HG03039 (cell line): ENCODE data around the gene FAM234A.
"Not testable (repeated sequence)": the region's sequence is repeated elsewhere in the genome, so short reads cannot be mapped to it uniquely, and the experiment has no call there.

Source experiments
- ATAC-seq: cut with Tn5 transposase; IDR thresholded peaks from one replicate; pipeline ENCODE4 v1.9.1; 2021; ENCODE audit warnings: mild to moderate bottlenecking, moderate library complexity; ENCODE audit not compliant: unreplicated experiment

The FAM234A gene

GRCh38 chr16:229731-230281, 4.8 kb upstream of the FAM234A start:
- no peak for ATAC-seq

DNA sequence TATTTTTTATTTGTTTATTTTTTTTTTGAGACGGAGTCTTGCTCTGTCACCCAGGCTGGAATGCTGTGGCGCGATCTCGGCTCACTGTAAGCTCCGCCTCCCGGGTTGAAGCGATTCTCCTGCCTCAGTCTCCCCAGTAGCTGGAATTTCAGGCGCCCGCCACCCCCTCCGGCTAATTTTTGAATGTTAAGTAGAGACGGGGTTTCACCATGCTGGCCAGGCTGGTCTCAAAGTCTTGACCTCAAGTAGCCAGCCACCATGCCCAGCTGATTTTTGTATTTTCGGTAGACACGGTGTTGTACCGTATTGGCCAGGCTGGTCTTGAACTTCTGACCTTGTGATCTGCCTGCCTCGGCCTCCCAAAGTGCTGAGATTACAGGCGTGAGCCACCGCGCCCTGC, 4.3 kb upstream of the FAM234A start:
- not testable (repeated sequence) for ATAC-seq

- no peak for ATAC-seq
Observed at GRCh38 chr16:230949-231348, 3.7 kb upstream of the FAM234A start.

DNA sequence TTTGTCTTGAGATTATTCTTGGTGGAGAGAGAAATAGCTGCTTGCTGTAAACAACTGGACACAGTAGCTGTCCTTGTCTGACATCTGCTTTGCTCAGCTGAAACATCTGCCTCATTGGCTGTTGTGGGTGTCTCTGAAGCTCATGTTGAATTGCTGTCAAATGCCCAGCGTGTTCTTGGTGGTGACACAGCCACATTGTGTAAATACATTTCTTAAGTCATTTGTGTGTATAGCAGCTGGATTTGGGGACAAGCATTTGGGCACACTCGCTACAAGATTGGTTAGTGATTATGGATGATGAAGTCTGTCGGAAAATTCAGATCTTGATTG, 5.3 kb downstream of the FAM234A start:
- no peak for ATAC-seq

DNA sequence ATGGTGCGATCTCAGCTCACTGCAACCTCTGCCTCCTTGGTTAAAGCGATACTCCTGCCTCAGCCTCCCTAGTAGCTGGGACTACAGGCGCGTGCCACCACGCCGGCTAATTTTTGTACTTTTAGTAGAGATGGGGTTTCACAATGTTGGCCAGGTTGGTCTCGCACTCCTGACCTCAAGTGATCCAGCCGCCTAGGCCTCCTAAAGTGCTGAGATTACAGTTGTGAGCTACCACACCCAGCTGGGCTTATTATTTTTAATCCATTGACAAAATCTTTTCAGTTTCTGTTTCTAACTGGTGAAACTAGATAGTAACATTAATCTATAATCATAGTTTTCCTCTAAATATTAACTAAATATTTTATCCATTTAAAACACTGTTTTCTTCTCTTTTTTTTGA, 5.9 kb downstream of the FAM234A start:
- ATAC-seq: no peak

GRCh38 chr16:242281-242680, 7.7 kb downstream of the FAM234A start:
- ATAC-seq: no peak

DNA sequence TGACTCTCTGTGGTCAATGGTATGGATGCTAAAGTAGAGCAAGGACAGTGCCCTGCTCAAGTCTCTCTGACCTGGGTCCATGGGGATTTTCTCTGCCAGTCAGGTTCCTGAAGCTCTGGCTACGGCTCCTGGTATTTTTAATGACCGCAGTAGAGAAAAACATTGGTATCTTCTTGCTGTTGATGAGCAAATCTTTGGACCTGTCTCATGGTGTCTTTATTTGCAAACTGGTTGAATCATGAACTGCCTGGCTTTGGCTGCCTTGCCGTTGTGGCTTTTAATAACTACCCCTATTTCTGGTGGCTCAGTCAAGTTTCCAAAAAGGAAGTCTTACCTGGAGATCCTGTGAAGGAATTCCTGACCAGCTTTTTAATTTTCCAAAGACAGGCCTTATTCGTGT, 8.7 kb downstream of the FAM234A start:
- ATAC-seq: no peak

- ATAC-seq: no peak
Observed at GRCh38 chr16:245105-245504, 10.5 kb downstream of the FAM234A start.

DNA sequence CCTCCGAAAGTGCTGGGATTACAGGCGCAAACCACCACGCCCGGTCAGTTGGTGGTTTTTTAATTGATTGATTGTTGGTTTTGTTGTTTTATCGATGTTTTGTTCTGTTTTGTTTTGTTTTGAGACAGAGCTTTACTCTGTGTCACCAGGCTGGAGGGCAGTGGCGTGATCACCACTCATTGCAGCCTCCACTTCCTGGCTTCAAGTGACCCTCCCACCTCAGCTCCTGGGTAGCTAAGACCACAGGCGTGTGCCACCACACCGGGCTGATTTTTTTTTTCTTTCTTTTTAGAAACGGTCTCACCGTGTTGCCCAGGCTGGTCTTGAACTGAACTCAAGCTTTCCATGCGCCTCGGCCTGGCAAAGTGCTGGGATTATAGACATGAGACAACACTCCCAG, 12.4 kb downstream of the FAM234A start:
- no peak for ATAC-seq

- ATAC-seq: no peak
Observed at GRCh38 chr16:249431-249830, 14.8 kb downstream of the FAM234A start.

DNA sequence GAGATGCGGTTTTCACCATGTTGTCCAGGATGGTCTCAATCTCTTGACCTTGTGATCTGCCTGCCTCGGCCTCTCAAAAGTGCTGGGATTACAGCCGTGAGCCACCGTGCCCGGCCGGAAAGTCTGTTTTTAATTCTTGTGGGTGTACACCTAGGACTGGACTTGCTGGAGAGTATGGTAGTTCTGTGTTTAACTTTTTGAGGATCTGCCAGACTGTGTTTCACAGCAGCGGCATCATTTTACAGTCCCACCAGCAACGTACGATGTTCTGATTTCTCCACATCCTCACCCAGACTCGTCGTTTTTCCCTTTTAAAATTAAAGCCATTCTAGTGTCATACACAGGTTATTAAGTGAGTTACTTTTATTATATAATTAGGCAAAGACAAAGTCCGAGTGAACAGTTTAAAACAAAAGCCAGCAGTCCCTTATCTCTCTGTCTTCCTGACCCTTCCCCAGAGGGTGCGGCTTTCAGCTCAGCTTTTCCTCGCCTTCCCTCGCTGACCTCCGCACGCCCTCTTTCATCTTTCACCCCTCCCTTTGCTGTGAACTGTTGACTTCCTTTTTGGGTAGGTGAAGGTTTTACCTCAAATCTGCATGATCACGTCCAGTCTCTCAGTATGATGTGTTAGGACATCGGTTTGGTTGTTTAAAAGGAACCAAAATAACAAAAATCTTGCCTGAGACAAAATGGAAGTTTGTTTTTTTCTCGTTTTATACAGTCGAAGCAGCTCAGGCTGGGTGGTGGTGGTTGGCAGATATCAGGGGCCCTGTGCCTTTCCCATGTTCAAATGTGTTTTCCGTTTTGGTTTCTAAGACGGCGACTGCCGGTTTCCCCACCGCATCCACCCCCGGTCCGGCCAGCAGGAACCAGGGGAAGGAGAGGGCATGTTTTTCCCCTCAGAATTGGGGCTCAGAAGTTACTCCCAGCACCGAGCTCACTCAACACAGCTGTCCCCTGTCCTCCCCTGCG, 18.0 kb downstream of the FAM234A start:
- no peak for ATAC-seq

DNA sequence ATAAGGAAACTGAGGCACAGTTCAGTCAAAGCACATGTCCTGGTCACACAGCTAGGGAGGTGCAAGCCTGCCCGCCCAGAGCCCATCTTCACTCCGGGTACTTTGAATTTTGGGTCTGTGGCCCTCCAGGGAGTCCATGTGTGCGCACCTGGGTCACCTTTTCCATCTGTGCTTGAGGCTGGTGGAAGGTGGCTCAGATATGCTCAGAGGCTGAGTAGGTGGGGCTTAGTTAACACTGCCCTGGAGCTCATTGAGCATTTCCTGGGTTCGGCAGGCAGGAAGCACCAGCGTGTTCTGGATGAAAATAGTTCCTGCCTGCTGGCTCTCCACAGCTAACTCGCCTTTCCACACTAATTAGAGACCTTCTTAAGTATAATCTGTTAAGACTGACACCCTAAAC, 19.2 kb downstream of the FAM234A start:
- ATAC-seq: no peak

DNA sequence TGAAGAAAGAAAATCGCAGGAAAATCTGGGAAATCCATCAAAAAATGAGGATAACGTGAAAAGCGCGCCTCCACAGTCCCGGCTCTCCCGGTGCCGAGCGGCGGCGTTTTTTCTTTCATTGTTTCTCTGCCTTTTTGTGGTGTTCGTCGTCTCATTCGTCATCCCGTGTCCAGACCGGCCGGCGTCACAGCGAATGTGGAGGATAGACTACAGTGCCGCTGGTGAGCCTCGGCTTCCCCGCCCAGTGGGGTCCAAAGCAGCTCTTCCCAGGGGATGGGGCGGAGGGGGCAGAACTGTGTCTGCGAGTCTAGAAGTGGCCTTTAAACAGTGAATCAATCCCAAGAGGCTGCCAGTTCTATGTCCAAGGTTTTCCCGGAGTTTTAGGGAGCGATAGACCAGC, 19.8 kb downstream of the FAM234A start:
- ATAC-seq: no peak

GRCh38 chr16:255183-255582, 20.6 kb downstream of the FAM234A start:
- no peak for ATAC-seq

GRCh38 chr16:258091-258490, 23.5 kb downstream of the FAM234A start:
- not testable (repeated sequence) for ATAC-seq

DNA sequence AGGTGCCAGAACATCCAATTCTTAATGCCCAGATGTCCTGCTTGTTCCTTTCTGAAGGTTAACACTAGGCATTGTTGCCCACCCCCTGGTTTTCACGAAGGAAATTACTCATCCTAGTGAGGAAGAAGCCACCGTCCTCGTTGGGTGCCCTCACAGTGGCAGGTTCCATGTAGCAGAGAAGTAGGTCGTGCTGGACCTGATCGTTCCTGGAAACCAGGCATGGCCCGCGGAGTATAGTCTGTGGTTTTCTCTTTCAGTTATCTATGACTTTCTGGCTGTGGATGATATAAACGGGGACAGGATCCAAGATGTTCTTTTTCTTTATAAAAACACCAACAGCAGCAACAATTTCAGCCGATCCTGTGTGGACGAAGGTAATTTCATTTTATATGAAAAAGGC, 24.6 kb downstream of the FAM234A start:
- ATAC-seq: no peak

DNA sequence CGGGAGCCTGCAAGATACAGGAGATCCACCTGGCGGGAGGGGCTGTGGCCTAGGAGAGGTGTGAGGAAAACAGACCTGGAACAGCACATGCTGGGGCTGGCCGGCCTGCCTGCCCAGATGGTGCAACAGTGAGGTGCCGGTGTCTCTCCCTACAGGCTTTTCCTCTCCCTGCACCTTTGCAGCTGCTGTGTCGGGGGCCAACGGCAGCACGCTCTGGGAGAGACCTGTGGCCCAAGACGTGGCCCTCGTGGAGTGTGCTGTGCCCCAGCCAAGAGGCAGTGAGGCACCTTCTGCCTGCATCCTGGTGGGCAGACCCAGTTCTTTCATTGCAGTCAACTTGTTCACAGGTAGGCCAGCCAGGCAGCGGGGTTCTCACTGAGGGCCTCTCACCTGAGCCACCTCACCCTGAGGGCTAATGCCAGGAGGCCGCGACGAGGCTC, 25.2 kb downstream of the FAM234A start:
- ATAC-seq: no peak

DNA sequence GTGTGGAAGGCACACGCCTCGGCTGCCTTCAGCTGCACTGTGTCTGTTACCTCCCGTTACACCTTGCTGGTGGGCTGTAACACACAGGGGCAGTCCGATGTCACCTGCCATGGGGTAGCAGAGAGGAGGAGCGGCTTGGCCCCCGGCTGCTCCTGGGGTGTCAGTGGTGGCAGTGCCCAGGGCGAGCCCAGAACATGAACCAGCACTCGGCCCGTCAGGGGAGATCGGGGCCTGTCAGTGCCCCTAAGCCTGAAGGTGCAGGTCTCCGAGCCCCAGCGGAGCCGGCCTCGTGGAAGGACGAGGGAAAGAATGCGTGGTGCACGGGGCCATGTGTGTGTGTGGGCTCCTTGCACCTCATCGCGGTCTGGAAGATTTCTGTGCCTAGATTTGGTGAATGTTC, 25.7 kb downstream of the FAM234A start:
- no peak for ATAC-seq

GRCh38 chr16:261031-261691, 26.5 kb downstream of the FAM234A start:
- no peak for ATAC-seq

DNA sequence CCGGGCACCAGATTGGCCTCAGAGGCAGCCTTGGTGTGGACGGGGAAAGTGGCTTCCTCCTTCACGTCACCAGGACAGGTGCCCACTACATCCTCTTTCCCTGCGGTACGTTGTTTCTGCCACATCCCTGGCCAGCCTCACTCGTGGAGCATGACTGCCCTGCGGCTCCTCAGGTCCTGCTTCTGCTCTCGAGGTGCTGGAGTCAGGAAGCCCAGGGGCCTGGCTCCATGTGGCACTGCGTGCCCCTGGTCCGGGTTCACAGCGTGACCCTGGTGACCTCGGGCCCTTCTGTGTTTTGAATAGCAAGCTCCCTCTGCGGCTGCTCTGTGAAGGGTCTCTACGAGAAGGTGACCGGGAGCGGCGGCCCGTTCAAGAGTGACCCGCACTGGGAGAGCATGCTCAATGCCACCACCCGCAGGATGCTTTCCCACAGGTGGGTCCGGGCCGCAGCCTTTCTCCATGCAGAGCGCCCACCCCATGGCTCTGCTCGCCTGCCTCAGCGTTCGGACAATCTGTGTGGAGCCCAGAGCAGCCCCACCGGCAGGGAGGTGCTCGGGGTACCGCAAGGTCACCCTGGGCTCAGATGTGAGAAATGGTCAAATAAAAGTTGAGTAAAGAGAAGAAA, 27.6 kb downstream of the FAM234A start:
- ATAC-seq: no peak

GRCh38 chr16:263182-263774, 28.7 kb downstream of the FAM234A start:
- ATAC-seq: no peak
